ENCODE data around the gene PTGS1. TPM values are rescaled to one million over a fixed set of nuclear protein-coding genes. Genes with fewer than 3 reads are reported as not detected.
"Not testable (repeated sequence)": the region's sequence is repeated elsewhere in the genome, so short reads cannot be mapped to it uniquely, and the experiment has no call there.

PTGS1 gene
- 10.4 and 32.9 TPM in 2 replicates for total RNA-seq

DNA sequence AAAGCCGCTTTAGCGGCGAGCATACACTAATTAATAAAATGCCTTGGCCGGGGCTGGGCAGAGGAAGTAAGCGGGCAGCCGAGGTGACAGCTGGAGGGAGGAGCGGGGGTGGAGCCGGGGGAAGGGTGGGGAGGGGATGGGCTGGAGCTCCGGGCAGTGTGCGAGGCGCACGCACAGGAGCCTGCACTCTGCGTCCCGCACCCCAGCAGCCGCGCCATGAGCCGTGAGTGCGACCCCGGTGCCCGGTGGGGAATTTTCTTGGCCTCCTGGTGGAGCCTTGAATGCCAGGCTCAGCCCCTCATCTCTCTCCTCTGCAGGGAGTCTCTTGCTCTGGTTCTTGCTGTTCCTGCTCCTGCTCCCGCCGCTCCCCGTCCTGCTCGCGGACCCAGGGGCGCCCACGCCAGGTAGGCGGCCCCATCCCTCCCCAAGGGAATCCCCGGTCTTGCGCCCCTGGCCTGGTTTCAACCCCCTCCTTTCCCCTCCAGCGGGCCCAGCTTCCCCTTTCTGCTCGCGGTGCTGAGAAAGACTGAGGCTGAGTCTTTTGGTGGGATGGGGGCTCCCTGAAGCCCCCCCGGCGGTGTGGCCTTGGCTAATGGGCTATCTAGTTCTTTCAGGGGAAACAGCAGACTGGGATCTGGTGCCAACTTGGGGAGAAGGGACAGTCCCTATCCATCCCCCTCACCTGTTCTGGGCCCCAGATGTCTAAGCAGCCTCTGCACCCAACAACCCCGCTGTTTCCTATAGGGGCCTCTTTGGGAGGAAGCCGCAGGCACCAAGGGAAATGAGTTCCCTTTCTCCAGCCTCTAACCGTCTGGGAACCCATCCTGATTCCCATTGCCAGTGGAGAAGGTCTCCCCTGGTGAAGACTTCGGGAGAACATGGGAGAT is at the start of gene PTGS1:
Gene PTGS1, plus strand, starts transcription at position 156 of the 887 bp plus-strand sequence. Its CDS starts 61 bp downstream, at position 217.
- H3K4me3 ChIP-seq (ENCODE audit: low read depth, low read length) = peak within 1 kb of the TSS; percentile 54
- DNase-seq (ENCODE audit: low read depth) = no peak
- TF ChIP-seq, protein P1, sequence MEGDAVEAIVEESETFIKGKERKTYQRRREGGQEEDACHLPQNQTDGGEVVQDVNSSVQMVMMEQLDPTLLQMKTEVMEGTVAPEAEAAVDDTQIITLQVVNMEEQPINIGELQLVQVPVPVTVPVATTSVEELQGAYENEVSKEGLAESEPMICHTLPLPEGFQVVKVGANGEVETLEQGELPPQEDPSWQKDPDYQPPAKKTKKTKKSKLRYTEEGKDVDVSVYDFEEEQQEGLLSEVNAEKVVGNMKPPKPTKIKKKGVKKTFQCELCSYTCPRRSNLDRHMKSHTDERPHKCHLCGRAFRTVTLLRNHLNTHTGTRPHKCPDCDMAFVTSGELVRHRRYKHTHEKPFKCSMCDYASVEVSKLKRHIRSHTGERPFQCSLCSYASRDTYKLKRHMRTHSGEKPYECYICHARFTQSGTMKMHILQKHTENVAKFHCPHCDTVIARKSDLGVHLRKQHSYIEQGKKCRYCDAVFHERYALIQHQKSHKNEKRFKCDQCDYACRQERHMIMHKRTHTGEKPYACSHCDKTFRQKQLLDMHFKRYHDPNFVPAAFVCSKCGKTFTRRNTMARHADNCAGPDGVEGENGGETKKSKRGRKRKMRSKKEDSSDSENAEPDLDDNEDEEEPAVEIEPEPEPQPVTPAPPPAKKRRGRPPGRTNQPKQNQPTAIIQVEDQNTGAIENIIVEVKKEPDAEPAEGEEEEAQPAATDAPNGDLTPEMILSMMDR (IDR thresholded peaks at IDR 0.05; ENCODE audit: insufficient read depth, low read depth, low read length) = no peak

DNA sequence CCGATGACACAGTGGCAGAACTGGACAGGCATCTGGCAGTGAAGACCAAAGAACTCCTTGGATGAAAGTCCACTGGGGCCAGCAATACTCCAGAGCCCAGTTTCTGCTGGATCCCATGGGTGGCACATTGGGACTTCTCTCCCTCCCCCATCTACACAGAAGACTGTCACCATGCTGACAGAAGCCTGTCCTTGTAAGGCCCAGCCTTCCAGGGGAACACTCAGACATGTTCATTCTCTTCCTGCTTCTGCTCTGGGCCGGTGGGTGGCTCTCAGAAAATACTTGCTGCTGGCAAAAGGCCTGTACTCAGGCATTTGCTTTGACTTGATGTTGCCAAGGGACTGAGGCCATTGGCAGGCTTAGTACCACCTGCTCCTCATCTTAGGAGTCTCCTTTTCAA is 48.3 kb upstream of the PTGS1 start:
- DNase-seq (ENCODE audit: low read depth) = no peak
- no peak overlapping the region for H3K4me3 ChIP-seq (ENCODE audit: low read depth, low read length)
- TF ChIP-seq, protein P1 (IDR thresholded peaks at IDR 0.05; ENCODE audit: insufficient read depth, low read depth, low read length) = no peak

DNA sequence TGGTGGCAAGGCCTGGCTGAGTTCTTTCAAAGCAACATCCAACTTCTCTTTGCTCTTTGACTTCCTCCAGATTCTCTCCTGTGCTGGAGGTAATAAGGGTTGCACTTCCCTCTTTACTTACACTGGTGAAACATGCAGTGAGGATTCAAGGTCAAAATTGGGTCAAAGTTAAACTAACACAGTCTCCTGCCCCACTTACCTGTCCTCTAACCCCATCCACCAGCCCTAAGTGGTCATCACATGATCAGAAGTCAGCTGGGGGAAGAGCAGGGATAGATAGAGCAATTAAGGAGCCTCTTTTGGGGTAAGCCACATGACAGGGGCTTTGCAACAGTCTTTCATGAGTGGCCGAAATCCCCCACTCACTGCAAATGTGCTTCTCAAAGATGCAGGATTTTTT is 46.2 kb upstream of the PTGS1 start:
- not testable (repeated sequence) for DNase-seq (ENCODE audit: low read depth); H3K4me3 ChIP-seq (ENCODE audit: low read depth, low read length)

DNA sequence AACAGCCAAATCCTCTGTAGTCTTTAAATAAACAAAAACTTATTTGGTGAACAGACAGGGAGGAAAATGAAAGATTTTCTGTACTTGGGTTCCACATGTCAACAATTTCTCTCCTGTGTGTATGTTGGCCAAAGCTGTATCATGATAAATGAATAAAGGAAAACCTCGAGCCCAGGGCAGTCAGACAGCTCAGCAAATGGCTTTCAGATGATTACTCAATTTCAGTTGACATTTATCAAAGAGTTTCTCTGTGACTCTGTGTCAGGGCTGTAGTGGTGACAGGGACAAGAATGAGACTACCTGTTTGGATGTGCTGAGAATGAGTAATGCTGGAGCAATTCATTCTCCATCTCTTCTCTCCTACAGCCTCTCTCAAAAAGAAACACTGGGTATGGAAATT is 45.7 kb upstream of the PTGS1 start:
- H3K4me3 ChIP-seq (ENCODE audit: low read depth, low read length) = no peak overlapping the region
- TF ChIP-seq, protein P1 (IDR thresholded peaks at IDR 0.05; ENCODE audit: insufficient read depth, low read depth, low read length) = no peak
- DNase-seq (ENCODE audit: low read depth) = peak; percentile 67

DNA sequence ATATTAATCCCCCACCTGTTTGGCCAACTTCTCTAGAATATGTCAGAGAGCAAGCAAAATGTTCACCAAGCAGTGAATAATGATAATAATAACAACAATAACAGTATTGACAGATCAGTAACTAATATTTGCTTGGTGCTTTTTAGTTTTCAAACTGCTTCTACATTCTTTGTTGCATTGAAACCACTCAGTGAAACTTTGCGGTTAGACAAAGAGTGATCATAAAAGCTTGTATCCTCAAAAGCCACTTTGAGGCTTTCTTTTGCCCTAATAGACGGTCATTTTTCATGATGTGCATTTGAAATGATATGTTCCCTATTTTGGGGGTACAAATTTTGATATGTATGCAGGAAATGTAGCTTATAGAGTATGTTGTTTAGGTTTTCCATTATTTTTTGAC is 43.6 kb upstream of the PTGS1 start:
- DNase-seq (ENCODE audit: low read depth) = no peak
- TF ChIP-seq, protein P1 (IDR thresholded peaks at IDR 0.05; ENCODE audit: insufficient read depth, low read depth, low read length) = no peak
- H3K4me3 ChIP-seq (ENCODE audit: low read depth, low read length) = no peak overlapping the region

DNA sequence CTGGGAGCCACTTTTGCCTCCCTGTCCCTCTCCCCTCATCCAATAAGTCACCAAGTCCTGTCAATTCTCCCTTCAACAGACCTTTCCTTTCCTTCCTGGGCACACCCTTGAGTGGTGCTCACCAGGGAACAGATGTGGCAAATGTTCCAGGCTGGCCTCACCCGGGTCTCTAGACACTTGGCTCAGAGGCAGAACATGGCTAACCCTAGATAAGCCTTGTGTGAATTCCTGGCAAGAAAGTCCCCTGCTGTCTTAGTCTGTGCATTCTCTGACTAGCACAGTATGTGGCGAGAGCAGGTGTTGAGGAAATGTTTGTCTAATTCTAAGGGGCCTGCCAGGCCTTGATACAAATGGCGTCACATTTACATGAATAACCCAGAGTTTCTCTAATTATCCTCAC is 41.2 kb upstream of the PTGS1 start:
- DNase-seq (ENCODE audit: low read depth) = no peak
- TF ChIP-seq, protein P1 (IDR thresholded peaks at IDR 0.05; ENCODE audit: insufficient read depth, low read depth, low read length) = no peak
- H3K4me3 ChIP-seq (ENCODE audit: low read depth, low read length) = no peak overlapping the region

DNA sequence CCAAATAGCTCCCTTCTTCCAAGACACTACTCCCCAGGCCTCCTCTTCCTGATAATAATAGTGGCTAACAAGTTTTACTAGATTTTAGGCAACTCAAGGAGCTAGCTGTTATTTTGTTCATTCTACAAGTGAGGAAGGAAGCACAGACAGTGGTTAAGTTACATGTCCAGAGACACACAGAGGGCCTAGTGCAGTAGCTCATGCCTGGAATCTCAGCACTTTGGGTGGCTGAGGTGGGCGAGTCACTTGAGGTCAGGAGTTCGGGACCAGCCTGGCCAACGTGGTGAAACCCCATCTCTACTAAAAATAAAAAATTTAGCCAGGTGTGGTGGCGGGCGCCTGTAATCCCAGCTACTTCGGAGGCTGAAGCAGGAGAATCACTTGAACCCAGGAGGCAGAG is 40.4 kb upstream of the PTGS1 start:
- H3K4me3 ChIP-seq (ENCODE audit: low read depth, low read length); DNase-seq (ENCODE audit: low read depth): not testable (repeated sequence)

DNA sequence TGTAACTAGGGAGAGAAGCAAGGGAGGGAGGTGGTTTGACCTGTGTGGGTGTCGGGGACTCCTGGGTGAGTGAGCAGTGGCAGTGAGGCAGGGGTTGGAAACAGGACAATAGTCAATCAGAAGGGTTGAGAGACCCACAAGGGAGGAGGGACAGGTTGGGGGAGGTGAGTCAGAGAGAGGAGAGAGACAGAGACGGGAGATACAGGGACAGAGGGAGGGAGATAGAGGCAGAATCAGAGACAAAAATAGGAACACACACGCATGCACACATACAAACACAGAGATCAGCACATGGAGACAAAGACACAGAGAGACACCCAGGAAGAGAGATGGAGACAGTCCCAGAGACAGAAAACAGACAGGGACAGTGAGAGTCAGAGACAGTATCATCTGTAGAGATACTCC is 39.3 kb upstream of the PTGS1 start:
- DNase-seq (ENCODE audit: low read depth) = no peak
- TF ChIP-seq, protein P1 (IDR thresholded peaks at IDR 0.05; ENCODE audit: insufficient read depth, low read depth, low read length) = no peak
- H3K4me3 ChIP-seq (ENCODE audit: low read depth, low read length) = no peak overlapping the region
